Liver (tissue), 9 donors: ENCODE data around the gene BEX4. TPM values are rescaled to one million over a fixed set of nuclear protein-coding genes. Genes with fewer than 3 reads are reported as not detected.

ENCODE experiments used
- DNase-seq: peaks from one replicate; pipeline ENCODE4 v3.0.0-alpha.2; 2017; ENCODE audit warnings: low spot score
- H3K27ac ChIP-seq, 2 donors: one replicate each; pipeline ENCODE4 v1.7.0; 2013; ENCODE audit warnings: inconsistent platforms in 2 of 2, low read length in 2 of 2, control low read depth in 1 of 2, low read depth in 1 of 2, mild to moderate bottlenecking in 1 of 2
- H3K27me3 ChIP-seq, 4 donors: one replicate each; pipeline versions ENCODE4 v1.6.1 to v1.7.0; 2013; ENCODE audit warnings: low read length in 3 of 4, inconsistent platforms in 1 of 4, mild to moderate bottlenecking in 1 of 4, moderate library complexity in 1 of 4; ENCODE audit not compliant: control insufficient read depth in 4 of 4, insufficient read depth in 4 of 4
- H3K36me3 ChIP-seq, 4 donors: one replicate each; pipeline versions ENCODE4 v1.6.1 to v1.7.0; 2013; ENCODE audit warnings: low read length in 3 of 4, mild to moderate bottlenecking in 3 of 4, low read depth in 1 of 4, moderate library complexity in 1 of 4; ENCODE audit not compliant: control insufficient read depth in 4 of 4, insufficient read depth in 3 of 4
- H3K4me1 ChIP-seq, 4 donors: one replicate each; pipeline versions ENCODE4 v1.6.1 to v1.7.0; 2013; ENCODE audit warnings: low read length in 3 of 4, mild to moderate bottlenecking in 3 of 4, moderate library complexity in 1 of 4; ENCODE audit not compliant: control insufficient read depth in 4 of 4, insufficient read depth in 4 of 4
- H3K4me3 ChIP-seq, 3 donors: one replicate each; pipeline versions ENCODE4 v1.6.1 to v1.7.0; 2013; ENCODE audit warnings: low read length in 3 of 3, control low read depth in 1 of 3, low read depth in 1 of 3, mild to moderate bottlenecking in 1 of 3
- H3K9ac ChIP-seq, 2 donors: one replicate each; pipeline ENCODE4 v1.7.0; 2013; ENCODE audit warnings: low read length in 2 of 2, mild to moderate bottlenecking in 2 of 2, moderate library complexity in 2 of 2, control low read depth in 1 of 2, low read depth in 1 of 2
- H3K9me3 ChIP-seq, 4 donors: one replicate each; pipeline versions ENCODE4 v1.6.1 to v1.7.0; 2013; ENCODE audit warnings: low read length in 3 of 4; ENCODE audit not compliant: control insufficient read depth in 4 of 4
- FOXA1 ChIP-seq: IDR thresholded peaks from 2 replicates; pipeline ENCODE4 v1.6.1; 2016; ENCODE audit warnings: antibody characterized with exemption
- FOXA2 ChIP-seq: IDR thresholded peaks from 2 replicates; pipeline ENCODE4 v1.6.1; 2016; ENCODE audit warnings: antibody characterized with exemption
- GABPA ChIP-seq, 2 donors: IDR thresholded peaks in 1 of 2; conservative IDR thresholded peaks in 1 of 2; 2 replicates each; pipeline ENCODE4 v1.6.1; 2016; ENCODE audit warnings: antibody characterized with exemption in 2 of 2, mild to moderate bottlenecking in 1 of 2, moderate library complexity in 1 of 2
- HNF4A ChIP-seq, 2 donors: conservative IDR thresholded peaks; 2 replicates each; pipeline ENCODE4 v1.6.1; 2016; ENCODE audit warnings: antibody characterized with exemption in 2 of 2, mild to moderate bottlenecking in 2 of 2
- JUND ChIP-seq, 2 donors: IDR thresholded peaks; 2 replicates each; pipeline ENCODE4 v1.6.1; 2016; ENCODE audit warnings: antibody characterized with exemption in 2 of 2
- NR2F2 ChIP-seq: IDR thresholded peaks from 2 replicates; pipeline ENCODE4 v1.6.1; 2016; ENCODE audit warnings: antibody characterized with exemption
- RAD21 ChIP-seq, 2 donors: IDR thresholded peaks; 2 replicates each; pipeline ENCODE4 v1.6.1; 2016; ENCODE audit warnings: antibody characterized with exemption in 2 of 2, mild to moderate bottlenecking in 2 of 2
- RXRA ChIP-seq, 2 donors: IDR thresholded peaks; 2 replicates each; pipeline ENCODE4 v1.6.1; 2017 to 2018; ENCODE audit warnings: antibody characterized with exemption in 2 of 2, mild to moderate bottlenecking in 1 of 2
- SP1 ChIP-seq: IDR thresholded peaks from 2 replicates; pipeline ENCODE4 v1.6.1; 2018; ENCODE audit warnings: antibody characterized with exemption, mild to moderate bottlenecking
- TAF1 ChIP-seq: conservative IDR thresholded peaks from 2 replicates; pipeline ENCODE4 v1.6.1; 2016; ENCODE audit warnings: antibody characterized with exemption, mild to moderate bottlenecking
- YY1 ChIP-seq: IDR thresholded peaks from 2 replicates; pipeline ENCODE4 v1.6.1; 2016; ENCODE audit warnings: antibody characterized with exemption, mild to moderate bottlenecking
- polyA plus RNA-seq, 2 donors: library from polyadenylated mRNA; stranded (reverse) in 1 of 2; unstranded in 1 of 2; fragments of 200-250 nt in 1 of 2; fragments of >200 nt in 1 of 2; fragmentation: Nextera tagmentation in 1 of 2; extraction: Ambion mirVana in 1 of 2; gene quantifications; one replicate each; pipeline versions ENCODE4 v1.2.1 to v1.2.3, GENCODE V29; 2013 to 2015
- total RNA-seq, 2 donors: library from RNA; depleted of rRNA; stranded (reverse); fragments of >200 nt; gene quantifications; one replicate each; pipeline ENCODE4 v1.2.3, GENCODE V29; 2014
- TF ChIP-seq, protein P1 (sequence below): fragments of 150-350 bp; IDR thresholded peaks from 2 replicates; pipeline ENCODE4 v1.5.1; 2017; ENCODE audit warnings: improper control_type of control experiment, low read depth, low read length; ENCODE audit not compliant: missing input control
- TF ChIP-seq, protein P2 (sequence below): IDR thresholded peaks from 2 replicates; pipeline ENCODE4 v1.6.1; 2016; ENCODE audit warnings: antibody characterized with exemption
- TF ChIP-seq, protein P3 (sequence below): IDR thresholded peaks from 2 replicates; pipeline ENCODE4 v1.6.1; 2016; ENCODE audit warnings: antibody characterized with exemption, mild to moderate bottlenecking
- TF ChIP-seq, protein P4 (sequence below): IDR thresholded peaks from 2 replicates; pipeline ENCODE4 v1.6.1; 2016; ENCODE audit warnings: antibody characterized with exemption
- donor health status: healthy.
- donor health status: healthy.
- donor health status: healthy.
- donor health status: healthy.
- donor health status: healthy.

Gene BEX4
- total and polyA plus RNA-seq, 4 donors: 2.0 to 26.5 (median 7.5) TPM

- Histone ChIP-seq H3K27me3 (peaks cover 0 to 2% (median 0%) of the 10 kb centered on the region in 4 donors), H3K9ac (no peak overlapping the region), H3K4me3 (no peak overlapping the region), H3K27ac (no peak overlapping the region), H3K4me1 (no peaks in the 10 kb centered on the region), H3K36me3 (no peaks in the 10 kb centered on the region), H3K9me3 (no peaks in the 10 kb centered on the region)
- TF ChIP-seq HNF4A (conservative IDR thresholded peaks at IDR 0.05) (no peak), FOXA1 (no peak), SP1 (no peak), GABPA (IDR thresholded peaks at IDR 0.05 in 1 of 2, conservative IDR thresholded peaks at IDR 0.05 in 1 of 2) (no peak), FOXA2 (no peak), TAF1 (no peak), JUND (IDR thresholded peaks at IDR 0.05) (no peak), YY1 (no peak), NR2F2 (no peak)
- TF ChIP-seq, protein P1, sequence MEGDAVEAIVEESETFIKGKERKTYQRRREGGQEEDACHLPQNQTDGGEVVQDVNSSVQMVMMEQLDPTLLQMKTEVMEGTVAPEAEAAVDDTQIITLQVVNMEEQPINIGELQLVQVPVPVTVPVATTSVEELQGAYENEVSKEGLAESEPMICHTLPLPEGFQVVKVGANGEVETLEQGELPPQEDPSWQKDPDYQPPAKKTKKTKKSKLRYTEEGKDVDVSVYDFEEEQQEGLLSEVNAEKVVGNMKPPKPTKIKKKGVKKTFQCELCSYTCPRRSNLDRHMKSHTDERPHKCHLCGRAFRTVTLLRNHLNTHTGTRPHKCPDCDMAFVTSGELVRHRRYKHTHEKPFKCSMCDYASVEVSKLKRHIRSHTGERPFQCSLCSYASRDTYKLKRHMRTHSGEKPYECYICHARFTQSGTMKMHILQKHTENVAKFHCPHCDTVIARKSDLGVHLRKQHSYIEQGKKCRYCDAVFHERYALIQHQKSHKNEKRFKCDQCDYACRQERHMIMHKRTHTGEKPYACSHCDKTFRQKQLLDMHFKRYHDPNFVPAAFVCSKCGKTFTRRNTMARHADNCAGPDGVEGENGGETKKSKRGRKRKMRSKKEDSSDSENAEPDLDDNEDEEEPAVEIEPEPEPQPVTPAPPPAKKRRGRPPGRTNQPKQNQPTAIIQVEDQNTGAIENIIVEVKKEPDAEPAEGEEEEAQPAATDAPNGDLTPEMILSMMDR: no peak
- TF ChIP-seq, protein P2, sequence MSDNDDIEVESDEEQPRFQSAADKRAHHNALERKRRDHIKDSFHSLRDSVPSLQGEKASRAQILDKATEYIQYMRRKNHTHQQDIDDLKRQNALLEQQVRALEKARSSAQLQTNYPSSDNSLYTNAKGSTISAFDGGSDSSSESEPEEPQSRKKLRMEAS: no peak
- TF ChIP-seq, protein P3, sequence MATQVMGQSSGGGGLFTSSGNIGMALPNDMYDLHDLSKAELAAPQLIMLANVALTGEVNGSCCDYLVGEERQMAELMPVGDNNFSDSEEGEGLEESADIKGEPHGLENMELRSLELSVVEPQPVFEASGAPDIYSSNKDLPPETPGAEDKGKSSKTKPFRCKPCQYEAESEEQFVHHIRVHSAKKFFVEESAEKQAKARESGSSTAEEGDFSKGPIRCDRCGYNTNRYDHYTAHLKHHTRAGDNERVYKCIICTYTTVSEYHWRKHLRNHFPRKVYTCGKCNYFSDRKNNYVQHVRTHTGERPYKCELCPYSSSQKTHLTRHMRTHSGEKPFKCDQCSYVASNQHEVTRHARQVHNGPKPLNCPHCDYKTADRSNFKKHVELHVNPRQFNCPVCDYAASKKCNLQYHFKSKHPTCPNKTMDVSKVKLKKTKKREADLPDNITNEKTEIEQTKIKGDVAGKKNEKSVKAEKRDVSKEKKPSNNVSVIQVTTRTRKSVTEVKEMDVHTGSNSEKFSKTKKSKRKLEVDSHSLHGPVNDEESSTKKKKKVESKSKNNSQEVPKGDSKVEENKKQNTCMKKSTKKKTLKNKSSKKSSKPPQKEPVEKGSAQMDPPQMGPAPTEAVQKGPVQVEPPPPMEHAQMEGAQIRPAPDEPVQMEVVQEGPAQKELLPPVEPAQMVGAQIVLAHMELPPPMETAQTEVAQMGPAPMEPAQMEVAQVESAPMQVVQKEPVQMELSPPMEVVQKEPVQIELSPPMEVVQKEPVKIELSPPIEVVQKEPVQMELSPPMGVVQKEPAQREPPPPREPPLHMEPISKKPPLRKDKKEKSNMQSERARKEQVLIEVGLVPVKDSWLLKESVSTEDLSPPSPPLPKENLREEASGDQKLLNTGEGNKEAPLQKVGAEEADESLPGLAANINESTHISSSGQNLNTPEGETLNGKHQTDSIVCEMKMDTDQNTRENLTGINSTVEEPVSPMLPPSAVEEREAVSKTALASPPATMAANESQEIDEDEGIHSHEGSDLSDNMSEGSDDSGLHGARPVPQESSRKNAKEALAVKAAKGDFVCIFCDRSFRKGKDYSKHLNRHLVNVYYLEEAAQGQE: no peak
- DNase-seq: no peak
Measured at GRCh38 chrX:103240155-103240554, 25.2 kb downstream of the BEX4 start.

DNA sequence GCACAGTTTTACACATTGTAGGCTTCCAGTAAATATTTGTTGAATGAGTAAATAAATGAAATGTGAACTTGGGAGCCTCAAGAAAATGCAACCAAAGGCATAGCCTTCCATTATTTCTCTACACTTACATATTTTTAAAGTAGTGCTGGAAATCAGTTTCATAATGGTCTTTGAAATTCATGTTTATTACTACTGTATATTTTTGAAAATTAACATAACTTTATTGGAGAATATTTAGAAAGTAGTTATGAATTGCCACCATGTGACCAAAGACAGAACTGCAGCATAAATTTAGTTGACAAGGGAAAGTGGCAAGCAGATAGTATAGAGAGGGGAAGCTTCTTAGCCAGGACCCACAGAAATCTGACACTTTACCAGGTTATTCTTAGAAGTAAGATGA lies 33.6 kb downstream of the BEX4 start:
- Histone ChIP-seq H3K9ac (no peak overlapping the region), H3K27me3 (no peaks in the 10 kb centered on the region), H3K36me3 (peaks cover 0 to 2% (median 0%) of the 10 kb centered on the region in 4 donors), H3K4me3 (no peak overlapping the region), H3K9me3 (no peaks in the 10 kb centered on the region), H3K27ac (no peak overlapping the region), H3K4me1 (peaks cover 0 to 3% (median under 1%) of the 10 kb centered on the region in 4 donors)
- TF ChIP-seq FOXA1 (no peak), SP1 (no peak), RAD21 (IDR thresholded peaks at IDR 0.05) (peak; percentile 48 to 50), TAF1 (no peak), RXRA (IDR thresholded peaks at IDR 0.05) (no peak), JUND (IDR thresholded peaks at IDR 0.05) (no peak), FOXA2 (no peak)
- TF ChIP-seq, protein P1: peak; percentile 27
- TF ChIP-seq, protein P4, sequence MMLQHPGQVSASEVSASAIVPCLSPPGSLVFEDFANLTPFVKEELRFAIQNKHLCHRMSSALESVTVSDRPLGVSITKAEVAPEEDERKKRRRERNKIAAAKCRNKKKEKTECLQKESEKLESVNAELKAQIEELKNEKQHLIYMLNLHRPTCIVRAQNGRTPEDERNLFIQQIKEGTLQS: no peak
- DNase-seq: no peak
